GM23338 (cell line): ENCODE results near the gene DNTTIP2. TPM values are rescaled to one million over a fixed set of nuclear protein-coding genes. Genes with fewer than 3 reads are reported as not detected.

Source experiments
- ATAC-seq: fragments of 200-7000 bp; cut with Tn5 transposase; 3 replicates; pipeline ENCODE4 v1.9.1; 2020
- DNase-seq: peaks from one replicate; pipeline ENCODE4 v3.0.0-alpha.2; 2015; ENCODE audit warnings: low spot score
- H2AFZ ChIP-seq: fragments of 200-600 bp; sonication (generic); 2 replicates; pipeline ENCODE4 v1.8.0; 2016; ENCODE audit warnings: antibody characterized with exemption, mild to moderate bottlenecking, moderate library complexity
- H3F3A ChIP-seq: fragments of 200-600 bp; sonication (generic); replicated peaks from 2 replicates; pipeline ENCODE4 v1.8.0; 2017; ENCODE audit warnings: antibody characterized with exemption, mixed run types, low read depth
- H3K27ac ChIP-seq: fragments of 200-600 bp; sonication (generic); 2 replicates; pipeline ENCODE4 v1.6.1; 2016; ENCODE audit warnings: low read depth
- H3K27me3 ChIP-seq: fragments of 200-600 bp; sonication (generic); 2 replicates; pipeline ENCODE4 v1.8.0; 2016; ENCODE audit warnings: mild to moderate bottlenecking, mixed run types, moderate library complexity; ENCODE audit not compliant: insufficient read depth
- H3K36me3 ChIP-seq: fragments of 200-600 bp; sonication (generic); 2 replicates; pipeline ENCODE4 v1.8.0; 2016; ENCODE audit warnings: mild to moderate bottlenecking; ENCODE audit not compliant: insufficient read depth
- H3K4me1 ChIP-seq: fragments of 200-600 bp; sonication (generic); 2 replicates; pipeline ENCODE4 v1.8.0; 2016; ENCODE audit warnings: mild to moderate bottlenecking, moderate library complexity; ENCODE audit not compliant: insufficient read depth
- H3K4me2 ChIP-seq: fragments of 200-600 bp; sonication (generic); 2 replicates; pipeline ENCODE4 v1.7.1; 2017; ENCODE audit warnings: mixed run types
- H3K4me3 ChIP-seq: fragments of 200-600 bp; sonication (generic); 2 replicates; pipeline ENCODE4 v1.6.1; 2016; ENCODE audit warnings: mixed run types
- H3K79me2 ChIP-seq: fragments of 200-600 bp; sonication (generic); replicated peaks from 2 replicates; pipeline ENCODE4 v1.8.0; 2017; ENCODE audit warnings: mild to moderate bottlenecking; ENCODE audit not compliant: insufficient read depth
- H3K9me2 ChIP-seq: fragments of 200-600 bp; sonication (generic); 2 replicates; pipeline ENCODE4 v1.8.0; 2017; ENCODE audit not compliant: insufficient read depth
- H4K20me1 ChIP-seq: fragments of 200-600 bp; sonication (generic); replicated peaks from 2 replicates; pipeline ENCODE4 v1.8.0; 2017; ENCODE audit warnings: mild to moderate bottlenecking; ENCODE audit not compliant: insufficient read depth
- H3K27ac Mint-ChIP-seq: 2 replicates; pipeline ENCODE4 v1.8.0; 2020; ENCODE audit warnings: inconsistent platforms, mild to moderate bottlenecking, moderate library complexity, mixed read lengths
- H3K27me3 Mint-ChIP-seq: 3 replicates; pipeline ENCODE4 v1.8.0; 2022; ENCODE audit warnings: low read depth, mild to moderate bottlenecking, moderate library complexity, mixed read lengths, inconsistent platforms; ENCODE audit not compliant: insufficient read depth, poor library complexity
- H3K36me3 Mint-ChIP-seq: 3 replicates; pipeline ENCODE4 v1.8.0; 2021; ENCODE audit warnings: low read depth, mild to moderate bottlenecking, inconsistent platforms, moderate library complexity, mixed read lengths
- H3K4me1 Mint-ChIP-seq: 3 replicates; pipeline ENCODE4 v1.8.0; 2020; ENCODE audit warnings: mild to moderate bottlenecking, inconsistent platforms, mixed read lengths
- H3K4me3 Mint-ChIP-seq: 3 replicates; pipeline ENCODE4 v1.8.0; 2021; ENCODE audit warnings: moderate library complexity, mild to moderate bottlenecking, inconsistent platforms, mixed read lengths
- H3K9me3 Mint-ChIP-seq: 3 replicates; pipeline ENCODE4 v1.8.0; 2020; ENCODE audit warnings: moderate library complexity, mild to moderate bottlenecking, inconsistent platforms, mixed read lengths
- CREB1 ChIP-seq: fragments of 250-450 bp; sonication (Bioruptor Pico); IDR thresholded peaks from 2 replicates; pipeline ENCODE4 v1.5.0; 2020; ENCODE audit warnings: low read depth, mild to moderate bottlenecking, moderate library complexity
- JUNB ChIP-seq: IDR thresholded peaks from one replicate; pipeline ENCODE4 v1.6.1; 2016; ENCODE audit warnings: antibody characterized with exemption; ENCODE audit not compliant: unreplicated experiment
- POLR2AphosphoS5 ChIP-seq: IDR thresholded peaks from 2 replicates; pipeline ENCODE4 v1.6.1; 2016; ENCODE audit warnings: antibody characterized with exemption, low read depth
- polyA plus RNA-seq: library from polyadenylated mRNA; unstranded; fragments of >200 nt; fragmentation: Nextera tagmentation; extraction: Ambion mirVana; gene quantifications from 2 replicates; pipeline ENCODE4 v1.2.1, GENCODE V29; 2016
- total RNA-seq: library from RNA; depleted of rRNA; stranded (reverse); fragments of >200 nt; shearing (Covaris generic); gene quantifications from 2 replicates; pipeline ENCODE4 v1.2.3, GENCODE V29; 2014
- TF ChIP-seq, protein P1 (sequence below): IDR thresholded peaks from one replicate; pipeline ENCODE4 v1.6.1; 2018; ENCODE audit warnings: antibody characterized with exemption; ENCODE audit not compliant: unreplicated experiment
- TF ChIP-seq, protein P2 (sequence below): IDR thresholded peaks from 2 replicates; pipeline ENCODE4 v1.6.1; 2016; ENCODE audit warnings: antibody characterized with exemption
- TF ChIP-seq, protein P3 (sequence below), 2 experiments: fragments of 200-600 bp in 1 of 2; sonication (generic) in 1 of 2; conservative IDR thresholded peaks; 2 replicates each; pipeline versions ENCODE4 v1.5.1 to v1.6.1; 2016 to 2017; ENCODE audit warnings: antibody characterized with exemption in 2 of 2, low read depth in 2 of 2, mild to moderate bottlenecking in 2 of 2, moderate library complexity in 1 of 2

DNTTIP2 gene
- total and polyA plus RNA-seq, 2 experiments from 2014 or later = 48.1 to 91.3 TPM

DNA sequence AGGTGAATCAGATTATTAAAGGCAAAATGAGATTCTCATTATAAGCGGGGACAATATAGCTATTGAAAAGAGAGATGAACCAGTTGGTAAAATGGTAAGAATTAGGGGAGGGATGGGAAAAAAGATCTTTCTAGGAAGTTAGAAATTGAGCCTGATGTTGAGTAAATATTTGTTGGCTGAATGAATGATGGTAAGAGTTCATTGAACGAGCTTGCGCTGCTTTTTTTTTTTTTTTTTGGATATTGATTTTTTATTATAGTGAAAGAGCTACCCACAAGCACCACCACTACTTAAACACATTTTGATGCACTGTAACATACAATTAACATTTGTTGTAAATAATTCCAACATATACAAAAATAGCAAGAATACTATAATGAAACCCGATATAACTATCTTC lies 31.3 kb upstream of the DNTTIP2 start (continued):
- TF ChIP-seq, protein P1, sequence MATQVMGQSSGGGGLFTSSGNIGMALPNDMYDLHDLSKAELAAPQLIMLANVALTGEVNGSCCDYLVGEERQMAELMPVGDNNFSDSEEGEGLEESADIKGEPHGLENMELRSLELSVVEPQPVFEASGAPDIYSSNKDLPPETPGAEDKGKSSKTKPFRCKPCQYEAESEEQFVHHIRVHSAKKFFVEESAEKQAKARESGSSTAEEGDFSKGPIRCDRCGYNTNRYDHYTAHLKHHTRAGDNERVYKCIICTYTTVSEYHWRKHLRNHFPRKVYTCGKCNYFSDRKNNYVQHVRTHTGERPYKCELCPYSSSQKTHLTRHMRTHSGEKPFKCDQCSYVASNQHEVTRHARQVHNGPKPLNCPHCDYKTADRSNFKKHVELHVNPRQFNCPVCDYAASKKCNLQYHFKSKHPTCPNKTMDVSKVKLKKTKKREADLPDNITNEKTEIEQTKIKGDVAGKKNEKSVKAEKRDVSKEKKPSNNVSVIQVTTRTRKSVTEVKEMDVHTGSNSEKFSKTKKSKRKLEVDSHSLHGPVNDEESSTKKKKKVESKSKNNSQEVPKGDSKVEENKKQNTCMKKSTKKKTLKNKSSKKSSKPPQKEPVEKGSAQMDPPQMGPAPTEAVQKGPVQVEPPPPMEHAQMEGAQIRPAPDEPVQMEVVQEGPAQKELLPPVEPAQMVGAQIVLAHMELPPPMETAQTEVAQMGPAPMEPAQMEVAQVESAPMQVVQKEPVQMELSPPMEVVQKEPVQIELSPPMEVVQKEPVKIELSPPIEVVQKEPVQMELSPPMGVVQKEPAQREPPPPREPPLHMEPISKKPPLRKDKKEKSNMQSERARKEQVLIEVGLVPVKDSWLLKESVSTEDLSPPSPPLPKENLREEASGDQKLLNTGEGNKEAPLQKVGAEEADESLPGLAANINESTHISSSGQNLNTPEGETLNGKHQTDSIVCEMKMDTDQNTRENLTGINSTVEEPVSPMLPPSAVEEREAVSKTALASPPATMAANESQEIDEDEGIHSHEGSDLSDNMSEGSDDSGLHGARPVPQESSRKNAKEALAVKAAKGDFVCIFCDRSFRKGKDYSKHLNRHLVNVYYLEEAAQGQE = no peak
- no peak for TF ChIP-seq JUNB

DNA sequence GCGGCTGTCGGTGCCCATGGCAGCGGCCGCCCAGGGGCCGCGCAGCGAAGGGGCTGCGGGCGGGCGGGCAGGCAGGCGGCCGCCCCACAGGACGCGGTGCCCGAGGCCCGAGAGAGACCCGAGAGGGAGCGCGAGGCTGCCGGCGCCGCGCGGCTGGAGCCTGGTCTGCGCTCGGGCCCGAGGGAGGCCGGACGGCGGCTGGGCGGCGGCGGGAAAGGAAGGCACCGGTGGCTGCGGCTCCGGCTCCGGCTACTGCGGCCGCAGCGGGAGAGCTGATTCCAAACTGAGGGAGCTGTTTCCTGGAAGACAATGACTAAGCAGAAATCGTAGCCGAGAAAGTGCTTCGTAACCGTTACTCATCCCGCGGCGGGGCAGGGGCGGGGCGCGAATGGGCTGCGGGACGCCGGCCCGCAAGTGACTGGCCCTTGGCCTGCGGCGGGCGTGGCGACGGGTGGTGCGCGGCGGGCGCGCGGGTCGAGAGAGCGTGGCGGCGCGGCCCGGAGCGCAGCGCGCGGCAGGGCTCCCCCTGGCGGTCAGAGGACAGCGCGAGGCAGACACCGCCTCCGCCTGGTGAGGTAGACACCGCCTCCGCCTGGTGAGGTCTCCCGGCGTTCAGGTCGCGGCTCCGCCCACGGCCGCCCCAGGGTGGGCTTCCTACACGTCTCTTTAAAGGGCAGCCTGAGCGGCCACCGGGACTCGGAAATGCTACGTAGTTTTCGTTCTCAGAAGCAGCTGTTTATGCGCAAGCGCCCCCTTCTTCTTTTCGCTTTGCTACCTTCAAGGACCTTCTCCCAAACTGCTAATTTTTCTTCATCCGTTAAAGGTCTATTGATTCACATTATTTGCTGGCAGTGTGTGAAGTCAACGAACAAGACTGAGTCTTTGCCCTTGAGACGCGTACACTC lies 30.4 kb upstream of the DNTTIP2 start, which contains the start of gene GCLM:
Gene GCLM, minus strand, starts transcription at position 285 of the 905 bp plus-strand sequence. Its CDS starts 267 bp downstream, at position 18.
- peaks cover 3% of the 10 kb centered on the region; the same call in 1 of the 2 replicates for H3K9me2 ChIP-seq
- peaks cover 40% of the 10 kb centered on the region for H3K79me2 ChIP-seq
- peak within 1 kb of the TSS; percentile 92 for H3K4me2 ChIP-seq
- peak within 1 kb of the TSS; percentile 80 for H3K4me3 ChIP-seq
- peak within 1 kb of the TSS; percentile 95 for H2AFZ ChIP-seq
- no peaks in the 10 kb centered on the region for H4K20me1 ChIP-seq
- H3K4me1 ChIP-seq = peaks cover 16% of the 10 kb centered on the region
- peaks cover 3% of the 10 kb centered on the region for H3K27me3 Mint-ChIP-seq
- H3K4me3 Mint-ChIP-seq = peak within 1 kb of the TSS; percentile 86
- H3K27me3 ChIP-seq = peaks cover 9% of the 10 kb centered on the region; the same call in 1 of the 2 replicates
- peaks cover 2% of the 10 kb centered on the region; the same call in 1 of the 3 replicates for H3K36me3 Mint-ChIP-seq
- ATAC-seq (peak; percentile 95), DNase-seq (peak; percentile 90)
- 0 out of 2 replicates have a peak within 1 kb of the TSS, but pooled peaks have one; percentile 20 for H3K27ac ChIP-seq
- no peaks in the 10 kb centered on the region for H3K36me3 ChIP-seq
- H3K27ac Mint-ChIP-seq = peak within 1 kb of the TSS; percentile 51
- peaks cover 14% of the 10 kb centered on the region for H3K4me1 Mint-ChIP-seq
- no peaks in the 10 kb centered on the region; the same call in 2 of the 3 replicates for H3K9me3 Mint-ChIP-seq
- TF ChIP-seq CREB1 (peak; percentile 68; the same call in 1 of the 2 replicates), POLR2AphosphoS5 (0 out of 2 replicates have a peak, but pooled peaks have one; percentile 15)
- TF ChIP-seq, protein P2, sequence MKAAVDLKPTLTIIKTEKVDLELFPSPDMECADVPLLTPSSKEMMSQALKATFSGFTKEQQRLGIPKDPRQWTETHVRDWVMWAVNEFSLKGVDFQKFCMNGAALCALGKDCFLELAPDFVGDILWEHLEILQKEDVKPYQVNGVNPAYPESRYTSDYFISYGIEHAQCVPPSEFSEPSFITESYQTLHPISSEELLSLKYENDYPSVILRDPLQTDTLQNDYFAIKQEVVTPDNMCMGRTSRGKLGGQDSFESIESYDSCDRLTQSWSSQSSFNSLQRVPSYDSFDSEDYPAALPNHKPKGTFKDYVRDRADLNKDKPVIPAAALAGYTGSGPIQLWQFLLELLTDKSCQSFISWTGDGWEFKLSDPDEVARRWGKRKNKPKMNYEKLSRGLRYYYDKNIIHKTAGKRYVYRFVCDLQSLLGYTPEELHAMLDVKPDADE = no peak
- TF ChIP-seq, protein P3, sequence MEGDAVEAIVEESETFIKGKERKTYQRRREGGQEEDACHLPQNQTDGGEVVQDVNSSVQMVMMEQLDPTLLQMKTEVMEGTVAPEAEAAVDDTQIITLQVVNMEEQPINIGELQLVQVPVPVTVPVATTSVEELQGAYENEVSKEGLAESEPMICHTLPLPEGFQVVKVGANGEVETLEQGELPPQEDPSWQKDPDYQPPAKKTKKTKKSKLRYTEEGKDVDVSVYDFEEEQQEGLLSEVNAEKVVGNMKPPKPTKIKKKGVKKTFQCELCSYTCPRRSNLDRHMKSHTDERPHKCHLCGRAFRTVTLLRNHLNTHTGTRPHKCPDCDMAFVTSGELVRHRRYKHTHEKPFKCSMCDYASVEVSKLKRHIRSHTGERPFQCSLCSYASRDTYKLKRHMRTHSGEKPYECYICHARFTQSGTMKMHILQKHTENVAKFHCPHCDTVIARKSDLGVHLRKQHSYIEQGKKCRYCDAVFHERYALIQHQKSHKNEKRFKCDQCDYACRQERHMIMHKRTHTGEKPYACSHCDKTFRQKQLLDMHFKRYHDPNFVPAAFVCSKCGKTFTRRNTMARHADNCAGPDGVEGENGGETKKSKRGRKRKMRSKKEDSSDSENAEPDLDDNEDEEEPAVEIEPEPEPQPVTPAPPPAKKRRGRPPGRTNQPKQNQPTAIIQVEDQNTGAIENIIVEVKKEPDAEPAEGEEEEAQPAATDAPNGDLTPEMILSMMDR (conservative IDR thresholded peaks at IDR 0.05; ENCODE audit: low read depth in 2 of 2) = peak; percentile 61 to 89
- no peaks in the 10 kb centered on the region for H3F3A ChIP-seq
